CD4-positive, alpha-beta T cell (primary cell): ENCODE data around the gene CNTN2. TPM values are rescaled to one million over a fixed set of nuclear protein-coding genes. Genes with fewer than 3 reads are reported as not detected.

ENCODE experiments used
- ATAC-seq: fragments of 200-7000 bp; cut with Tn5 transposase; one replicate; pipeline ENCODE4 v1.10.0; 2022; ENCODE audit warnings: mild to moderate bottlenecking; ENCODE audit not compliant: poor library complexity
- CTCF ChIA-PET: fragments of 350-600 bp; sonication (Branson Sonifier 250); formaldehyde crosslinking; loops from one replicate; lab custom pipeline; 2021; ENCODE audit warnings: antibody characterized with exemption, inconsistent platforms; lab: Charles Lee
- POLR2A ChIA-PET: fragments of 350-600 bp; sonication (Branson Sonifier 250); formaldehyde crosslinking; loops from one replicate; lab custom pipeline; 2021; ENCODE audit warnings: antibody characterized with exemption, inconsistent platforms; lab: Charles Lee
- DNase-seq, 14 experiments: peaks; one replicate each; pipeline ENCODE4 v3.0.0-alpha.2; 2013 to 2020; ENCODE audit warnings: mixed read lengths in 2 of 14
- H3K27ac ChIP-seq, 2 donors: one replicate each; pipeline versions ENCODE4 v1.5.1 to v1.7.0; 2013; ENCODE audit warnings: low read length in 2 of 2, low read depth in 1 of 2, mild to moderate bottlenecking in 1 of 2
- H3K27me3 ChIP-seq, 2 experiments: 1 replicate in 1 of 2; 2 replicates in 1 of 2; pipeline versions ENCODE4 v1.6.1 to v1.7.0; 2013; ENCODE audit warnings: low read length in 2 of 2, control low read depth in 1 of 2, mild to moderate bottlenecking in 1 of 2, moderate library complexity in 1 of 2; ENCODE audit not compliant: insufficient read depth in 2 of 2, control insufficient read depth in 1 of 2
- H3K36me3 ChIP-seq: one replicate; pipeline ENCODE4 v1.6.1; 2013; ENCODE audit warnings: low read length, control low read depth; ENCODE audit not compliant: insufficient read depth
- H3K4me1 ChIP-seq: one replicate; pipeline ENCODE4 v1.6.1; 2013; ENCODE audit warnings: low read length, control low read depth; ENCODE audit not compliant: insufficient read depth
- H3K4me3 ChIP-seq: one replicate; pipeline ENCODE4 v1.5.1; 2013; ENCODE audit warnings: mild to moderate bottlenecking, low read length, moderate library complexity
- H3K9me3 ChIP-seq, 2 experiments: 1 replicate in 1 of 2; 2 replicates in 1 of 2; pipeline versions ENCODE4 v1.6.1 to v1.7.0; 2013; ENCODE audit warnings: low read length in 2 of 2, mild to moderate bottlenecking in 2 of 2, control low read depth in 1 of 2, moderate library complexity in 1 of 2; ENCODE audit not compliant: control insufficient read depth in 1 of 2, insufficient read depth in 1 of 2
- H3K27ac Mint-ChIP-seq: one replicate; pipeline ENCODE4 v1.8.0; 2020; ENCODE audit warnings: mixed read lengths
- H3K27me3 Mint-ChIP-seq: one replicate; pipeline ENCODE4 v1.8.0; 2021; ENCODE audit warnings: mixed read lengths
- H3K36me3 Mint-ChIP-seq: one replicate; pipeline ENCODE4 v1.8.0; 2021; ENCODE audit warnings: low read depth, mixed read lengths
- H3K4me1 Mint-ChIP-seq: one replicate; pipeline ENCODE4 v1.8.0; 2021; ENCODE audit warnings: low read depth, mixed read lengths
- H3K4me3 Mint-ChIP-seq: one replicate; pipeline ENCODE4 v1.8.0; 2020; ENCODE audit warnings: mild to moderate bottlenecking, mixed read lengths
- H3K9me3 Mint-ChIP-seq: one replicate; pipeline ENCODE4 v1.8.0; 2020; ENCODE audit warnings: mixed read lengths
- intact Hi-C, 2 experiments: fragments of 100-400 bp; cut with DNase I in 1 of 2; cut with micrococcal nuclease in 1 of 2; formaldehyde crosslinking; loops; one replicate each; pipeline versions ENCODE4 v1.15.1 to v1.9.0; 2023 to 2025; cut with DNase I, micrococcal nuclease
- total RNA-seq, 174 experiments: library from RNA in 2 of 174; stranded (reverse) in 2 of 174; gene quantifications; one replicate each; pipeline ENCODE4 v1.2.3 and lab custom pipeline; 2021 to 2026
- TF ChIP-seq, protein P1 (sequence below): fragments of 200-600 bp; IDR thresholded peaks from one replicate; pipeline ENCODE4 v1.8.0; 2022; ENCODE audit warnings: antibody characterized with exemption, mild to moderate bottlenecking

Gene CNTN2
- total RNA-seq, 2 experiments from 2014 or later = not detected

DNA sequence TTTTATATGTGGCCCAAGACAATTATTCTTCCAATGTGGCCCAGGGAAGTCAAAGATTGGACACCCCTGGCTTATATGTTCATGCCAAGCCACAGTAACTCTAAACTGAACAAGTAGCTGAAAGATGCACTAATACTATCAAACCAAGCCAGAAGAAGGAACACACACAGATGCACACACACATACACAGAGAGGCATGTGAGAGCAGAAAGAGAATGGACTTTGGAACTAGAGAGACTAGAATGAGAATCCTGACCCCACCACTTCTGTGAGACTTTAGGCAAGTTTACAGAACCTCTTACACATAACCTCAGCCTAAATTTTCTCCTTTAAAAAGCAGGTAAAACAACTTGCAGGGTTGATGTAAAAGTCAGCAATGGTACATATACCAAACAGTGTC is 52.4 kb downstream of the CNTN2 start:
- TF ChIP-seq, protein P1, sequence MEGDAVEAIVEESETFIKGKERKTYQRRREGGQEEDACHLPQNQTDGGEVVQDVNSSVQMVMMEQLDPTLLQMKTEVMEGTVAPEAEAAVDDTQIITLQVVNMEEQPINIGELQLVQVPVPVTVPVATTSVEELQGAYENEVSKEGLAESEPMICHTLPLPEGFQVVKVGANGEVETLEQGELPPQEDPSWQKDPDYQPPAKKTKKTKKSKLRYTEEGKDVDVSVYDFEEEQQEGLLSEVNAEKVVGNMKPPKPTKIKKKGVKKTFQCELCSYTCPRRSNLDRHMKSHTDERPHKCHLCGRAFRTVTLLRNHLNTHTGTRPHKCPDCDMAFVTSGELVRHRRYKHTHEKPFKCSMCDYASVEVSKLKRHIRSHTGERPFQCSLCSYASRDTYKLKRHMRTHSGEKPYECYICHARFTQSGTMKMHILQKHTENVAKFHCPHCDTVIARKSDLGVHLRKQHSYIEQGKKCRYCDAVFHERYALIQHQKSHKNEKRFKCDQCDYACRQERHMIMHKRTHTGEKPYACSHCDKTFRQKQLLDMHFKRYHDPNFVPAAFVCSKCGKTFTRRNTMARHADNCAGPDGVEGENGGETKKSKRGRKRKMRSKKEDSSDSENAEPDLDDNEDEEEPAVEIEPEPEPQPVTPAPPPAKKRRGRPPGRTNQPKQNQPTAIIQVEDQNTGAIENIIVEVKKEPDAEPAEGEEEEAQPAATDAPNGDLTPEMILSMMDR = no peak
- POLR2A ChIA-PET = no interaction called here
- CTCF ChIA-PET = no interaction called here
- Histone ChIP-seq H3K4me1 (no peaks in the 10 kb centered on the region), H3K9me3 (no peaks in the 10 kb centered on the region), H3K36me3 (peaks cover 89% of the 10 kb centered on the region), H3K4me3 (no peak overlapping the region), H3K27me3 (no peaks in the 10 kb centered on the region), H3K27ac (no peak overlapping the region)
- Mint-ChIP-seq H3K27me3 (no peaks in the 10 kb centered on the region), H3K4me3 (no peak overlapping the region), H3K27ac (no peak overlapping the region), H3K9me3 (no peaks in the 10 kb centered on the region), H3K4me1 (no peaks in the 10 kb centered on the region), H3K36me3 (peaks cover 97% of the 10 kb centered on the region)
- DNase-seq (no peak), ATAC-seq (no peak)
- intact Hi-C loops = no loop called here

DNA sequence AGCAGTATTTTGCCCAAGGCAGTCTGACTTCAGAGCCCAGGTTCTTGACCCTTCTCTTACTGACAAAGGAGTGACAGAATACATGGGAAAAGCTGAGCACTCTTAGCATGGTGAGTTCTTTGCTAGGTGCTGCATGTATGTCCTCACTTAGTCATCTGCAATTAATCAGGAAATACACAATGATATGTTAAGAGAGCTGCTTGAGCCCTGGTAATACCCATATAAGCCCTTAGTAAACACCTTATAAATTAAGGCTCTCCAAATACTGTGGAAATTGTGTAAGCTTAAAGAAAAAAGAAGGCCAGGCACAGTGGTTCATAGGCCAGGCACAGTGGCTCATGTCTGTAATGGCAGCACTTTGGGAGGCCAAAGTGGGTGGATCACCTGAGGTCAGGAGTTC is 55.2 kb downstream of the CNTN2 start:
- no peaks in the 10 kb centered on the region for H3K27me3 Mint-ChIP-seq
- no peaks in the 10 kb centered on the region for H3K4me1 ChIP-seq

DNA sequence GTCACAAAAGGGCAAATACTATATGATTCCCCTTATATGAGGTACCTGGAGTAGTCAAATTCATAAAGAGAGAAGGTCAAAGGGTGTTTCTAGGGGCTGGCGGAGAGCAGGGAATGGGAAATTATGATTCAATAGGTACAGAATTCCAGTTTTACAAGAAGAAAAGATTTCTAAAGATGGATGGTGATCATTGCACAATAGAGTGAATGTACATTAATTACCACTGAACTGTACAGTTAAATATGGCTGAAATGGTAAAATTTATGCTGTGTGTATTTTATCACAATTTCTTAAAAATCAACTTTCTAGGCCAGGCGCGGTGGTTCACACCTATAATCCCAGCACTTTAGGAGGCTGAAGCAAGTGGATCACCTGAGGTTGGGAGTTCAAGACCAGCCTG is 59.4 kb downstream of the CNTN2 start:
- no peak overlapping the region for H3K4me3 Mint-ChIP-seq
- no peak overlapping the region for H3K27ac Mint-ChIP-seq
- Histone ChIP-seq H3K9me3 (no peaks in the 10 kb centered on the region), H3K4me3 (no peak overlapping the region), H3K27ac (no peak overlapping the region), H3K4me1 (no peaks in the 10 kb centered on the region), H3K36me3 (peaks cover 91% of the 10 kb centered on the region), H3K27me3 (no peaks in the 10 kb centered on the region)
- ChIA-PET POLR2A (no interaction called here), CTCF (no interaction called here)
- no peaks in the 10 kb centered on the region for H3K27me3 Mint-ChIP-seq
- DNase-seq (no peak), ATAC-seq (no peak)
- intact Hi-C loops = no loop called here
- TF ChIP-seq, protein P1 = no peak
- peaks cover 12% of the 10 kb centered on the region for H3K4me1 Mint-ChIP-seq
- peaks cover 94% of the 10 kb centered on the region for H3K36me3 Mint-ChIP-seq
- H3K9me3 Mint-ChIP-seq = no peaks in the 10 kb centered on the region

More for the DNA sequence above, 55.2 kb downstream of the CNTN2 start:
- no peak for DNase-seq
- ATAC-seq = no peak
- Histone ChIP-seq H3K27me3 (no peaks in the 10 kb centered on the region), H3K36me3 (peaks cover 91% of the 10 kb centered on the region), H3K4me3 (no peak overlapping the region), H3K9me3 (no peaks in the 10 kb centered on the region), H3K27ac (no peak overlapping the region)
- ChIA-PET CTCF (no interaction called here), POLR2A (no interaction called here)
- Mint-ChIP-seq H3K4me1 (peaks cover 4% of the 10 kb centered on the region), H3K4me3 (no peak overlapping the region), H3K36me3 (peaks cover 97% of the 10 kb centered on the region), H3K27ac (no peak overlapping the region), H3K9me3 (no peaks in the 10 kb centered on the region)
- intact Hi-C loops = no loop called here
- TF ChIP-seq, protein P1 = no peak
